ENCODE results near the gene LMF1. TPM values are rescaled to one million over a fixed set of nuclear protein-coding genes. Genes with fewer than 3 reads are reported as not detected.
A peak's percentile ranks its signal among the peaks of the same experiment; 100 is the strongest.

The LMF1 gene
- total RNA-seq, 1 donor from 2014 or later, result 31.3 TPM

GRCh38 chr16:852451-853185 is 118.2 kb downstream of the LMF1 start:
- intact Hi-C loops (cut with DNase I), result no loop called here
- DNase-seq (ENCODE audit: low spot score), result no peak
- peak; percentile 12 for ATAC-seq

DNA sequence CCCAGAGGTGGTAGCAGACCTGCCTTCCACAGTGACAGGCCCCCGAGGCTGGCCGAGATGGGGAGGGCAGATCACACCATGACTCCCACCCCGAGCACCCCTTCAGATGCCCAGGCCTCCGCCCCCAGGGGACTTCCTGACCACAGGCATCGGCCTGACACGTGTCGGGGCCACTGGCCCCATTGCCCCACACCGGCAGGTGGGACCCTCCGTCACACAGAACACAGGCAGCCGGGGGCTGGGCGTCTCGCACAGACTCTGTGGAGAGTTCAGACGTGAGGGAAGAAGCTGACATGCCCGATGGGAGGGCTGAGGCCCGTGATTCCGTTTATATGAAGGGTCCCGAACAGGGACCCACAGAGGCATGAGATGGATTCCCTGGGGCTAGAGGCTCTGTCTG is 118.9 kb downstream of the LMF1 start:
- DNase-seq (ENCODE audit: low spot score), result no peak
- ATAC-seq, result no peak
- intact Hi-C loops (cut with DNase I), result no loop called here

DNA sequence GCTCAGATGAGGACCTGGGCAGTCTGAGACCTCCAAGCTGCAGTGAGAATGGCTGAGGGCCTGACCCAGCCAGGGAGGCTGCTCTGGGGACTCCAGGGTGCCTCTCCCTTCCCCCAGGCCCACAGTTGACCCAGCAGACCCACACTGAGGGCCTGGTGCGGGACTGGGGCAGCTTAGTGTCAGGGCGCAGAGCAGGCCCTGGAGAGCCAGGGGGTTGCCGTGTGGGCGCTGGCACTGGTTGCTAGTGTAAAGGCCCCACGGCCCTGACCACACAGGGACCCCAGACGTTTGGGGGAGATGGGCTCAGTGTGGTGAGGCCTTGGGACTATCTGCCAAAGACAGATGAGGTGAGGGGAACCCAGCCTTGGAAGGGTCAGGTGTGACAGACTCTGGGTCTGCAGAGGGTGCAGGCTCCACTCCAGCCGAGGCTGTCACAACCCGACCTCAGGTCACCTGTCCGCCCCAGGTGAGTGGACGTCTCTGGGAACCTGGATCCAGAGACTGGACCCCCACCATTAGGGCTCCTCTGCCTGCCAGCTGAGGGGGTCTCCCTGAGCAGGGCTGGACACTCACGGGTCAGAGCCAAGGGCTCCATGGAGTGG is 119.5 kb downstream of the LMF1 start:
- intact Hi-C loops (cut with DNase I), result no loop called here
- no peak for DNase-seq (ENCODE audit: low spot score)
- ATAC-seq, result no peak

DNA sequence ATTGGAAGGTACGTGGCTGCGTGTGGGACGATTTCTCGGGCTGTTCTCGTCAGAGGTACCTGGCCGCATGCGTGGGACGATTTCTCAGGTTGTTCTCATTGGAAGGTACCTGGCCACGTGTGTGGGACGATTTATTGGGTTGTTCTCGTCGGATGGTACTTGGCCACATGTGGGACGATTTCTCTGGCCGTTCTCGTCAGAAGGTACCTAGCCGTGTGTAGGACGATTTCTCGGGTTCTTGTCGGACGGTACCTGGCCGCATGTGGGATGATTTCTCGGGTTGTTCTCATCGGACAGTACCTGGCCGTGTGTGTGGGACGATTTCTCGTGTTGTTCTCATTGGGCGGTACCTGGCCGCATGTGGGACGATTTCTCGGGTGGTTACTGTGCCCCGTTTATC is 120.1 kb downstream of the LMF1 start:
- DNase-seq (ENCODE audit: low spot score), result no peak
- intact Hi-C loops (cut with DNase I), result no loop called here
- no peak for ATAC-seq

DNA sequence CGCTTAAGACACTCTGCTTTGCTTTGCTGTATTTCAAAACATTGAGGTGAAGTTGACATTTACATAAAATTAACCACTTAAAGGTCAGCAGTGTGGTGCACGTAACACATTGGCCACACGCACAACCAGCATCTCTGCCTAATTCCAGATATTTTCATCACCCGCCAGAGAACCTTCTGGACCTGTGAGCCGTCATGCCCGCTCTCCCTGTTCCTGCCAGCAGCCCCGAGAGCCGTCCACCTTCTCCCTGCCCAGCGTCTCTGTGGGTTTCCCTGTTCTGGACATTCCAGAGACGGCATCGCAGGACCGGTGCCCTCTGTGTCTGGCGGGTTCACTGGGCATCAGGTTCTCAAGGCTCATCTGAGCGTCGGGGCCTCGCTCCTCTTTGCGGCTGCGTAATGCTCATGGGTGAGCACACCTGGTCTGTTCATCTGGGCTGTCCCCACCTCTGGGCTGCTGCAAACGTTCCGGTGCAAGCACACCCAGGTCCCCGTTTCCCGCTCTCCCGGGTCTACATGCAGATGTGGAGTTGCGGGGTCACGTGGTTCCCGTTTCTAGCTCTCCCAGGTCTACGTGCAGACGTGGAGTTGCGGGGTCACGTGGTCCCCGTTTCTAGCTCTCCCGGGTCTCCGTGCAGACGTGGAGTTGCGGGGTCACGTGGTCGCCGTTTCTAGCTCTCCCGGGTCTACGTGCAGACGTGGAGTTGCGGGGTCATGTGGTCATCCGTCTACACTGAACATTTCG is 122.1 kb downstream of the LMF1 start:
- ATAC-seq (no peak), DNase-seq (ENCODE audit: low spot score) (no peak)
- intact Hi-C loops (cut with DNase I), result no loop called here

GRCh38 chr16:847681-848445 is 122.9 kb downstream of the LMF1 start:
- ATAC-seq, result no peak
- DNase-seq (ENCODE audit: low spot score), result no peak
- intact Hi-C loops (cut with DNase I), result no loop called here

GRCh38 chr16:847151-847550 is 123.6 kb downstream of the LMF1 start:
- intact Hi-C loops (cut with DNase I), result no loop called here
- no peak for DNase-seq (ENCODE audit: low spot score)
- no peak for ATAC-seq

- DNase-seq (ENCODE audit: low spot score) (no peak), ATAC-seq (no peak)
- intact Hi-C loops (cut with DNase I), result no loop called here
Observed at GRCh38 chr16:845351-845745, 125.4 kb downstream of the LMF1 start.

DNA sequence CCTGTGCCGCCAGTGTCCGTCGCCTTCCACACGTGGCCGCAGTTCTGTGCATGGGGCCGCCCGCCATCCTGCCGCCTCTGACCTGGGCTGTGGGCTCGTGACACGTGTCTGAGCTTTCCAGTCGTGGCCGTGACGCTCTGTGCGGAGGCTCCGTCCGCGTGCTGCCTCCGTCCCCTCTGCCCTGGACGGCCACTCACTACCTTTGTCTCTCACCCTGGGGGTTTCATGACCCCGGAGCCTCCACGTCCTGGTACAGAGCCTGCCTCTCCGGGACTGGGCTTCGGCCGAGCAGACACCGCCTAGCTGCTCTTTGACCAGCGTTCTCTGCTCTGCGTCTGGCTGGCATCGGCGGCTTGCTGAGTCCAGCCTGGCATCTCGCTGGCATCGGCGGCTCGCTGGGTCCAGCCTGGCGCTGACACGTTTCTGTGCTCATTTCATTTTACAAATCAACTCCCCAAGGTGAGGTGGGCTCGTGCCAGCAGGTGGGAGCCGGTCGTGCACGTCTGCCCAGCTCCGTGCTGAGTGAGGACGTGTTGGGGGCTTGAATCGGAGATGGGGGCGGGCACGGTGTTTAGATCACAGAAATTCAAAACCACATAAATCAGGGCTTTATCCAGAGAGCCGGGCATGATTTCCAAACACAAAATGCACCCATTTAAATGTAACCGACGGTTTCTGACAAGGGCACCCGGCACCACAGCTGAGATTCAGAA is 126.0 kb downstream of the LMF1 start:
- DNase-seq (ENCODE audit: low spot score) (no peak), ATAC-seq (no peak)

GRCh38 chr16:843771-844170 is 127.0 kb downstream of the LMF1 start:
- no peak for ATAC-seq
- intact Hi-C loops (cut with DNase I), result no loop called here
- no peak for DNase-seq (ENCODE audit: low spot score)

More for the DNA sequence above, 126.0 kb downstream of the LMF1 start:
- intact Hi-C loops (cut with DNase I), result no loop called here

DNA sequence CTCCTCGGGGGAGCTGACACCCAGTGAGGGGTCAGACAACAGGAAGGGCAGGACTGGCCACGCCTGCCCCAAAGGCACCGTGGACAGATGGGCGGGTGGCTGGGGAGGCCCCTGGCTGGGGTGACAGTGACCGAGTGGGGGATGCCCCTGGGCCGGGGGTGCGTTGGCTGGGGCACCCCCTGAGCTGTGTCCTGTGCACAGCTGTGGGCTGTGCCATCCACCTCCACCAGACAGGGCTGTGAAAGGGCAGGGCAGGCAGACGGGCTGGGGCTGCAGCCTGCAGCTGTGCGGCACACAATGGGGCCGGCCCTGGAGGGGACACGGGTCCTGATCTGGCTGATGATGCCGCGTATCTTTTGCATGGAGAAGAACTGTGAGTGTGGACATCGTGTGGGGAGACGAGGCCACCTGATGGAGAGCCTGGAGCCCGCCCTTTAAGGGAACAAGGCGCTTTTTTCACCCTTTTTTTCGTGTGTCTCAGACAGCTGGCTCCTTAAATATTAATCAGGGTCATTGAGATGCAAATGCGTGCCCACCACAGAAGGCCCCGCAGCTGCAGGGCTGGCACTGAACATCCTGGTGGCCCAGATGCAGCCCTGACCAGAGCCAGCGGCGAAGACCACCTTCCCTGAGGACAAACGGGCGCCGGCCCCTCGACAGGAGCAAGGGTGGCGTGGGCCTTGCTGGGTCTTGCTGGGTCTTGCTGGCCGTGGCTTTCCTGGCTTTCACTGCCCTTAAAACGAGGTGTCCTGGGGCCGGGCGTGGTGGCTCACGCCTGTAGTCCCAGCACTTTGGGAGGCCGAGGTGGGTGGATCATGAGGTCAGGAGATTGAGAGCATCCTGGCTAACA is 127.8 kb downstream of the LMF1 start:
- no peak for DNase-seq (ENCODE audit: low spot score)
- intact Hi-C loops (cut with DNase I), result no loop called here
- ATAC-seq, result peak; percentile 24

GRCh38 chr16:842061-842476 is 128.7 kb downstream of the LMF1 start:
- ATAC-seq (peak; percentile 90), DNase-seq (ENCODE audit: low spot score) (no peak)
- intact Hi-C loops (cut with DNase I), result no loop called here

DNA sequence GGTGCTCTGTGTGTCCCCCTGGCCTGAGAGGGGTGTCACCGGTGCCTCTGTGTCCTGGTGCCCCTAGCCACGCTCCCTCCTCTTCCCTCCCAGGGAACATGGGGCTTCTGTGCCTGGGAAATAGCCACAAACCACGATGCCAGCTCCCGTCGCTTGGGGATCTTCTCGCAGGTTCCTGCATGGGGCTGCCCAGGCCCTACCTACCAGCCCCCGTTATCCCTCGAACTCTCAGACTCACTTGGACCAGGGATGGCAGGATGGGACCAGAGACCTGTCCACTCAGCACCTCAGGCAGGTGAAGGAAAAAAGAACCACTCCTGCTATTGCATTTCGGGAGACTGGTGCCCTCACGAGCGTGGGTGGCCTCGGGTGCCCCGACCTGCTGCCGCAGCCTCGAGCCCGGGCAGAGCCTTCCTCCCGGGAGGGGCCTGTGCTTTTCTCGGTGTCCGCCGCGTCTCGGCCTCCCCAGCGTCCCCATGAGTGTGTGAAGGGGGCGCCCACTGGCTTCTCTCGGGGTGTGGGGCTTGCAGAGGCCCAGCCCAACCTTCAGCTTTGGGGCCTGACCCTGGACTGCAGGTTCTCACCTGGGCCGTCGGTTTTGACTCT is 129.2 kb downstream of the LMF1 start:
- intact Hi-C loops (cut with DNase I), result no loop called here
- DNase-seq (ENCODE audit: low spot score), result no peak

GRCh38 chr16:840561-841454 is 130.0 kb downstream of the LMF1 start:
- DNase-seq (ENCODE audit: low spot score), result no peak
- no peak for ATAC-seq
- intact Hi-C loops (cut with DNase I), result no loop called here

More for the DNA sequence above, 129.2 kb downstream of the LMF1 start:
- ATAC-seq, result peak; percentile 9

GRCh38 chr16:839643-840408 is 131.0 kb downstream of the LMF1 start:
- no peak for ATAC-seq
- no peak for DNase-seq (ENCODE audit: low spot score)
- intact Hi-C loops (cut with DNase I), result no loop called here

GRCh38 chr16:838741-839140 is 132.0 kb downstream of the LMF1 start:
- intact Hi-C loops (cut with DNase I), result no loop called here
- DNase-seq (ENCODE audit: low spot score) (no peak), ATAC-seq (no peak)
